Activated naive CD4-positive, alpha-beta T cell treated with anti-CD3 and anti-CD28 coated beads, Interleukin-2, amount 50 U/mL, for 16 hours (primary cell): ENCODE results near the gene SMCO1.
"Not testable (repeated sequence)": the region's sequence is repeated elsewhere in the genome, so short reads cannot be mapped to it uniquely, and the experiment has no call there.

ENCODE experiments used
- DNase-seq: peaks from one replicate; pipeline ENCODE4 v3.0.0-alpha.2; 2020

The SMCO1 gene

GRCh38 chr3:196486263-196486662 is 28.9 kb downstream of the SMCO1 start:
- DNase-seq = peak; percentile 37

- no peak for DNase-seq
Observed at GRCh38 chr3:196477678-196478077, 37.5 kb downstream of the SMCO1 start.

- DNase-seq = no peak
Observed at GRCh38 chr3:196472286-196472685, 42.9 kb downstream of the SMCO1 start.

- no peak for DNase-seq
Observed at GRCh38 chr3:196471551-196471950, 43.6 kb downstream of the SMCO1 start.

GRCh38 chr3:196470182-196470581 is 45.0 kb downstream of the SMCO1 start:
- not testable (repeated sequence) for DNase-seq

- DNase-seq = no peak
Observed at GRCh38 chr3:196463804-196464203, 51.3 kb downstream of the SMCO1 start.

- DNase-seq = no peak
Observed at GRCh38 chr3:196463478-196463756, 51.7 kb downstream of the SMCO1 start.

- not testable (repeated sequence) for DNase-seq
Observed at GRCh38 chr3:196462680-196463477, 52.3 kb downstream of the SMCO1 start.

GRCh38 chr3:196458063-196458462 is 57.1 kb downstream of the SMCO1 start:
- no peak for DNase-seq

- DNase-seq = not testable (repeated sequence)
Observed at GRCh38 chr3:196457470-196457869, 57.7 kb downstream of the SMCO1 start.
